Inferior parietal cortex (tissue), 1 donor: ENCODE data around the gene LATS2.

Experiments
- DNase-seq: peaks from one replicate; pipeline ENCODE4 v3.0.0-alpha.2; 2016; ENCODE audit errors: extremely low spot score

The LATS2 gene

GRCh38 chr13:21061029-21061763 is at the start of gene LATS2:
Gene LATS2 (minus strand): TSS chr13:21061586. CDS start chr13:21046026, 15,560 bp downstream.
- DNase-seq = peak; percentile 76

- no peak for DNase-seq
Measured at GRCh38 chr13:21109168-21109567, 47.8 kb upstream of the LATS2 start.

- DNase-seq = no peak
Measured at GRCh38 chr13:21106089-21106488, 44.7 kb upstream of the LATS2 start.

GRCh38 chr13:21104199-21105019 is 43.0 kb upstream of the LATS2 start:
- DNase-seq = no peak

- DNase-seq = no peak
Measured at GRCh38 chr13:21101865-21102576, 40.6 kb upstream of the LATS2 start.

GRCh38 chr13:21100994-21101757 is 39.8 kb upstream of the LATS2 start:
- DNase-seq = no peak

GRCh38 chr13:21100211-21100610 is 38.8 kb upstream of the LATS2 start:
- DNase-seq = no peak

GRCh38 chr13:21095311-21095710 is 33.9 kb upstream of the LATS2 start:
- no peak for DNase-seq

- DNase-seq = no peak
Measured at GRCh38 chr13:21089830-21090229, 28.4 kb upstream of the LATS2 start.

GRCh38 chr13:21088534-21088933 is 27.1 kb upstream of the LATS2 start:
- no peak for DNase-seq

GRCh38 chr13:21086929-21087328 is 25.5 kb upstream of the LATS2 start:
- DNase-seq = no peak

- no peak for DNase-seq
Measured at GRCh38 chr13:21081926-21082325, 20.5 kb upstream of the LATS2 start.

- DNase-seq = no peak
Measured at GRCh38 chr13:21080593-21080891, 19.2 kb upstream of the LATS2 start.

GRCh38 chr13:21079761-21080592 is 18.6 kb upstream of the LATS2 start:
- DNase-seq = no peak

- DNase-seq = no peak
Measured at GRCh38 chr13:21079221-21079620, 17.8 kb upstream of the LATS2 start.

- no peak for DNase-seq
Measured at GRCh38 chr13:21078501-21078900, 17.1 kb upstream of the LATS2 start.

GRCh38 chr13:21077788-21078353 is 16.5 kb upstream of the LATS2 start:
- DNase-seq = no peak

GRCh38 chr13:21077076-21077787 is 15.8 kb upstream of the LATS2 start:
- DNase-seq = no peak

GRCh38 chr13:21076253-21076652 is 14.9 kb upstream of the LATS2 start:
- no peak for DNase-seq
